ENCODE data around the gene DMXL2.

DMXL2 gene

DNA sequence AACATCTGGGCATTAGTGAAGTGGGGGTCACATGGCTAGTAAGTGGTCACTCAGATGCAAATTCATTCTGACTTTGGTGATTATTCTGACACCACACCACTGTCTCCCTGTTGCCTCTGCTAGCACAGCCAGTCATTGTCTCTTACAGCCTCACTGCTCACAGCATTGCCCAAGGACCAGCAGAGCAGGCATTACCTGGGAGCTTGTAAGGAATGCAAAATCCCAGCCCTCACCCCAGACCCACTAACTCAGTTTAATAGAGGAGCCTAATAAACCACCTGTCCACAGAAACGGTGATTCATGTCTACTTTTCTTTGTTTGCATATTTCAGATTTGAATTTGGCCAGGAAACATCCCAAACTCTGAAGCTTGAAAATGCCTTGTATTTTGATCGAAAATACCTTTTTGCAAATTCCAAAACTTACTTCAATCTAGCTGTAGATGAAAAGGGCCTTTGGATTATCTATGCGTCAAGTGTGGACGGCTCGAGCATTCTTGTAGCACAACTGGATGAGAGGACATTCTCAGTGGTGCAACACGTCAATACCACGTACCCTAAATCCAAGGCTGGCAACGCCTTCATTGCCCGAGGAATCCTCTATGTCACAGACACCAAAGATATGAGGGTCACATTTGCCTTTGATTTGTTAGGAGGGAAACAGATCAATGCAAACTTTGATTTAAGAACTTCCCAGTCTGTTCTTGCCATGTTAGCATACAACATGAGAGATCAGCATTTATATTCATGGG, 218.4 kb downstream of the DMXL2 start:
- DNase-seq: no peak

DNA sequence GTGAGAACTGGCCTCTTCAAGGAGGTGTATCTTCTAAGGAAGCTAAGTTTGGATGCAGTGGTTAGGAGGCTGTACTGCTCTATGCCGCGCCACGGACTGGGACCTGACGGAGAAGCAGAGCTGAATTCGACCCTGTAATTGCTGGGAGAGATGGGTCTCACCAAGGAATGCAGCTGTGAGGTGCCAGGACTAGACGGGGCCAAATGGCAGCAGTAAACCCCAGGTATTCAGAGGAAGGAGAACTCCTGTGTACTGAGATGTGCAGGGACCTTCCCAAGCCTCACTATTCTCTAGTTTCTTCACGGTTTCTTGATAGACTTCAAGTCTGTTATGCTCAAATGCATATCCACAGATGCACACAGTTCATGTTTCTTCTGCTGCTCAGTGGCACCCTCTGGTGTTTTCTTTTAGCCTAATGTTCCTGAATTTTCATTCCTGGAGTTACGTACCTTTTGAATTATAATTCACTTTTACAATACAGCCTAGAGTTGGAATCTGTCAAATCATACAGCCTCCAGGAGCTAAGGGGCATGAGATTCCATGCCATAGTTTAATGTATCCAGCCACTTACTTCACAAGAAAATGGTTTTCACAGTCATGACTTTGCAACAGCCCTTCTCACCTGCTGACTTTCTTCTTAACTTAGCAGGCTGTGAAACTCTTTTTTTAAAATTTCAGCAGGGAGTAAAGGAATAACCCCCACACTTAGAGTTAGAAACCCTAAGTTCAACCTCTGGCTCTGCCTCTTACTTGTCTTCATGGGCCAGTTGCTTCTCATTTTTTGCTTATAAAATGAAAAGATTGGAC, 219.3 kb downstream of the DMXL2 start:
- no peak for DNase-seq

DNA sequence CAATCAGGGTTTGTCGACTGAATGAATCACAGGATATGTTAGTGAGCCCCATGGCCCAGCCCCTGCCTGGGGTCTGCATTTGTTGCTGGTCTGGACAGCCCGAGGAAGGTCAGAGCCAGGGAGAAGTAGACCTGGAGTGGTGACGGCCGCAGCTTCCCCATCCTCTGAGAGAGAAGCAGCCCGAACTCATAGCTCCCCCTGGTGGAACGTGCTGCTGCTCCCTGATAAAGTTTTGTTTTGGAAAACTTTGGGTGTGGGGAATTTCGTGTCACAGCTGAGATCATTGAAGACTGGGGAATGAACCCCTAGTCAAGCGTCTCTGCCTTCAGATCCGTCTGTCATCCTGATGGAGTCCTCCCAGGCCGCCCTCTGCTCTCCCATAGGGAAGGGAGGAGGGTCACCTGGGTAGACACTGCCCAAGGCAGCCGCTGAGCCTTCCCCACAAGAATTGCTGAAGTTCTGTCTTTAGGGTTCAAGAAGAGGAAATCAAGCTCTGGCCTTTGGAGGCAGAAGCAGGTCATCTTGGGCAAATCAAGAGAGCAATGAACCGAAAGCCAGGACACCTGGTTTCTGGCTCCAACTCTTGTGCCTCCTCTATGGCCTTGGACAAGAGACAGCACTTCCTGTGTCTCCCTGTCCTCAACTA, 220.6 kb downstream of the DMXL2 start:
- DNase-seq: no peak

DNA sequence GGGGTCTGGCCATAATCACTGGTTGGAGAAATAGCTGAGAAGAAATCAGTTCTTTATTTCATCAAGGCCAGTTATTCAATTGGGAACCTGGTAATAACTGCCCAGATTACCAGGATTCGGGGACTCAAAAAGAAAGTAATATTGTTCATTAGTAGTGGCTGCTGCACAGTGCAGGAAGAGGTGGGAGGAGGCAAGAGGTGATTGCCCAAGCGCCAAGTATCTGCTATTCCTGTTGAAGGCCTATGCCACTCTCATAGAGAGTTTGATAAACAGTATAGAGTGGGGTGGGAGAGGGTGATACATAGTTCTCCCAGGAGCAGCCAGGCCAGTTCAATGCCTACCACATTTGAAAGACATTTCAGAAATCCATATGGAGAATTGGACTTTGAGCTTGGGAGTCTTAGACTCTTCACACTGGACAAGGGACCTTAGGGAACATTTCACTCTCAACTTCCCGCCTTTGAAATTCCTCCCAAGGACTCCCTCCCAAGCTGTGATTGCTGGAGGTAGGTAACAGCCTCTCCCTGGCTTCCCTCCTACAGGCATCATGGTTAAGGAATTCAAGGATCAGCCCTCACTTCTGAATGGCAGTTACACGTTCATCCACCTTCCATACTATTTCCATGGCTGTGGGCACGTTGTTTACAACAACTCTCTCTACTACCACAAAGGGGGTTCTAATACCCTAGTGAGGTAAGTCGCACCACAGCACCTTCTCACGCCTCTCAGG, 221.4 kb downstream of the DMXL2 start:
- DNase-seq: no peak

DNA sequence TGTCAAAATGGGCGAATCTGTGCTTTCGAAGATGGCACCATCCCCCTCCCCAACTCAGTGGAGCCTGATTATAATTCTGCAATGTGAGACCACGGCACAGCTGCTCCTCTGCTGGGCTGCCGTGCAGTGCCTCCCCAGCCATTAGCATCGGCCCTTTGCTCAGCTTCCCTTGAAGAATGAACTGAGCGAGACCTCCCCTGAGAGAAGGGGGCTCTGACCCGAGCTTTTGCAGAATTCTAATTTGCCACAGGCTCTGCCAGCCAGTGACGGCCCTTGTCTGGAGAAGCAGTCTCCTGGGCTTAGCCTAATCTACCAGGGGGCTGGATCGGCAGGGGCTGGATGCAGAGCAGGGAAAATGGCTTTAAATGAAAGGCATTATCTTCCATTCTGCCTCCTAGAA, 223.9 kb downstream of the DMXL2 start:
- DNase-seq: no peak

Measured in SIG-M5 (cell line).